Neural progenitor cell (in vitro differentiated cells): Measurements from ENCODE around the gene HS2ST1. TPM values are rescaled to one million over a fixed set of nuclear protein-coding genes. Genes with fewer than 3 reads are reported as not detected.
A peak's percentile ranks its signal among the peaks of the same experiment; 100 is the strongest.

Experiments
- DNase-seq: peaks from one replicate; pipeline ENCODE4 v3.0.0-alpha.2; 2016; ENCODE audit warnings: low spot score
- H2AFZ ChIP-seq: fragments of 200-600 bp; sonication (generic); replicated peaks from 2 replicates; pipeline ENCODE4 v1.6.1; 2016; ENCODE audit warnings: antibody characterized with exemption
- H3F3A ChIP-seq: fragments of 200-600 bp; sonication (generic); 2 replicates; pipeline ENCODE4 v1.6.1; 2016; ENCODE audit warnings: antibody characterized with exemption, low read depth
- H3K27ac ChIP-seq: fragments of 200-600 bp; sonication (generic); 2 replicates; pipeline ENCODE4 v1.5.1; 2016; ENCODE audit warnings: mild to moderate bottlenecking
- H3K27me3 ChIP-seq: fragments of 200-600 bp; sonication (generic); 2 replicates; pipeline ENCODE4 v1.6.1; 2016; ENCODE audit warnings: mild to moderate bottlenecking, moderate library complexity
- H3K36me3 ChIP-seq: fragments of 200-600 bp; sonication (generic); 2 replicates; pipeline ENCODE4 v1.5.1; 2016
- H3K4me1 ChIP-seq: fragments of 200-600 bp; sonication (generic); 2 replicates; pipeline ENCODE4 v1.6.1; 2016; ENCODE audit warnings: mixed run types
- H3K4me2 ChIP-seq: fragments of 200-600 bp; sonication (generic); 2 replicates; pipeline ENCODE4 v1.6.1; 2016
- H3K4me3 ChIP-seq: fragments of 200-600 bp; sonication (generic); 2 replicates; pipeline ENCODE4 v1.5.1; 2016
- H3K79me2 ChIP-seq: fragments of 200-600 bp; sonication (generic); 2 replicates; pipeline ENCODE4 v1.6.1; 2016; ENCODE audit warnings: low read depth
- H3K9ac ChIP-seq: fragments of 200-600 bp; sonication (generic); 2 replicates; pipeline ENCODE4 v1.6.1; 2016
- H3K9me3 ChIP-seq: fragments of 200-600 bp; sonication (generic); 2 replicates; pipeline ENCODE4 v1.5.1; 2016; ENCODE audit warnings: low read depth
- H4K20me1 ChIP-seq: fragments of 200-600 bp; sonication (generic); 2 replicates; pipeline ENCODE4 v1.6.1; 2016; ENCODE audit warnings: low read depth
- H3K27ac Mint-ChIP-seq: 3 replicates; pipeline ENCODE4 v1.8.0; 2021; ENCODE audit warnings: mixed read lengths
- H3K27me3 Mint-ChIP-seq: 2 replicates; pipeline ENCODE4 v1.8.0; 2022; ENCODE audit warnings: low read depth, mild to moderate bottlenecking, inconsistent platforms, moderate library complexity, mixed read lengths; ENCODE audit not compliant: insufficient read depth
- H3K36me3 Mint-ChIP-seq: 3 replicates; pipeline ENCODE4 v1.8.0; 2021; ENCODE audit warnings: mixed read lengths
- H3K4me1 Mint-ChIP-seq: 3 replicates; pipeline ENCODE4 v1.8.0; 2021; ENCODE audit warnings: mixed read lengths
- H3K4me3 Mint-ChIP-seq: 3 replicates; pipeline ENCODE4 v1.8.0; 2021; ENCODE audit warnings: mild to moderate bottlenecking, moderate library complexity, mixed read lengths
- H3K9me3 Mint-ChIP-seq: 3 replicates; pipeline ENCODE4 v1.8.0; 2020; ENCODE audit warnings: mixed read lengths
- EZH2 ChIP-seq: fragments of 200-600 bp; sonication (generic); IDR thresholded peaks from 2 replicates; pipeline ENCODE4 v1.6.1; 2017; ENCODE audit warnings: antibody characterized with exemption, mild to moderate bottlenecking, moderate library complexity
- EZH2phosphoT487 ChIP-seq: fragments of 200-600 bp; sonication (generic); IDR thresholded peaks from 2 replicates; pipeline ENCODE4 v1.6.1; 2017; ENCODE audit warnings: antibody characterized with exemption
- total RNA-seq: library from RNA; depleted of rRNA; stranded (reverse); fragments of >200 nt; gene quantifications from 2 replicates; pipeline ENCODE4 v1.2.3, GENCODE V29; 2015; ENCODE audit warnings: low replicate concordance
- TF ChIP-seq, protein P1 (sequence below): fragments of 200-600 bp; sonication (generic); IDR thresholded peaks from 2 replicates; pipeline ENCODE4 v1.5.1; 2017; ENCODE audit warnings: antibody characterized with exemption, mild to moderate bottlenecking

HS2ST1 gene
- total RNA-seq, 1 donor from 2014 or later = 33.2 TPM

DNA sequence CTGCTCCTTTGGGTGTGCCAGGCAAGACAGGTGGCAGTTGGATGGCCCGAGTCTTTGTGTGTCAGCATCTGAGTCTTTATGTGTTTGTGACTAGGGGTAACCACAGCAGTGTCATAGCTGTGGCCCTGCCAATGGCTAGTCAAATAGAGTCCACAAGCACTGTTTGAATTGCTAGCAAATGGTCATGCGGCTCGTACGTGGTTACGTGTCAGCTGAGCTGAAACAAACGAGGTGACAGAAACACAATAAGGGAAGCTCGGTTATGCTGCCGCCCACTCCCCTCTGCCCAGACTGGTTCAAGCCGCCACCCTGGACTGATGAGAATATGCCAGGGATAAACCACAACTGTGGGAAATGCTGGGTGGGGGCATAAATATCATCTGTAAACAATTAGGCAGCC, 239.9 kb downstream of the HS2ST1 start:
- Mint-ChIP-seq H3K4me1 (peaks cover 51% of the 10 kb centered on the region), H3K36me3 (no peaks in the 10 kb centered on the region), H3K27me3 (no peaks in the 10 kb centered on the region), H3K27ac (no peak overlapping the region), H3K9me3 (no peaks in the 10 kb centered on the region), H3K4me3 (no peak overlapping the region)
- H3K9me3 ChIP-seq = no peaks in the 10 kb centered on the region
- H3K27me3 ChIP-seq = no peaks in the 10 kb centered on the region
- H3K4me1 ChIP-seq = peaks cover 33% of the 10 kb centered on the region
- DNase-seq = no peak
- H4K20me1 ChIP-seq = no peaks in the 10 kb centered on the region
- no peak overlapping the region for H3K4me2 ChIP-seq
- H3F3A ChIP-seq = peaks cover 16% of the 10 kb centered on the region
- no peak overlapping the region for H3K27ac ChIP-seq
- no peaks in the 10 kb centered on the region for H3K79me2 ChIP-seq
- no peak overlapping the region for H3K9ac ChIP-seq
- no peak overlapping the region for H3K4me3 ChIP-seq
- H2AFZ ChIP-seq = no peak overlapping the region
- no peak for TF ChIP-seq EZH2phosphoT487
- TF ChIP-seq, protein P1, sequence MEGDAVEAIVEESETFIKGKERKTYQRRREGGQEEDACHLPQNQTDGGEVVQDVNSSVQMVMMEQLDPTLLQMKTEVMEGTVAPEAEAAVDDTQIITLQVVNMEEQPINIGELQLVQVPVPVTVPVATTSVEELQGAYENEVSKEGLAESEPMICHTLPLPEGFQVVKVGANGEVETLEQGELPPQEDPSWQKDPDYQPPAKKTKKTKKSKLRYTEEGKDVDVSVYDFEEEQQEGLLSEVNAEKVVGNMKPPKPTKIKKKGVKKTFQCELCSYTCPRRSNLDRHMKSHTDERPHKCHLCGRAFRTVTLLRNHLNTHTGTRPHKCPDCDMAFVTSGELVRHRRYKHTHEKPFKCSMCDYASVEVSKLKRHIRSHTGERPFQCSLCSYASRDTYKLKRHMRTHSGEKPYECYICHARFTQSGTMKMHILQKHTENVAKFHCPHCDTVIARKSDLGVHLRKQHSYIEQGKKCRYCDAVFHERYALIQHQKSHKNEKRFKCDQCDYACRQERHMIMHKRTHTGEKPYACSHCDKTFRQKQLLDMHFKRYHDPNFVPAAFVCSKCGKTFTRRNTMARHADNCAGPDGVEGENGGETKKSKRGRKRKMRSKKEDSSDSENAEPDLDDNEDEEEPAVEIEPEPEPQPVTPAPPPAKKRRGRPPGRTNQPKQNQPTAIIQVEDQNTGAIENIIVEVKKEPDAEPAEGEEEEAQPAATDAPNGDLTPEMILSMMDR = no peak
- TF ChIP-seq EZH2 = no peak
- H3K36me3 ChIP-seq = no peaks in the 10 kb centered on the region

DNA sequence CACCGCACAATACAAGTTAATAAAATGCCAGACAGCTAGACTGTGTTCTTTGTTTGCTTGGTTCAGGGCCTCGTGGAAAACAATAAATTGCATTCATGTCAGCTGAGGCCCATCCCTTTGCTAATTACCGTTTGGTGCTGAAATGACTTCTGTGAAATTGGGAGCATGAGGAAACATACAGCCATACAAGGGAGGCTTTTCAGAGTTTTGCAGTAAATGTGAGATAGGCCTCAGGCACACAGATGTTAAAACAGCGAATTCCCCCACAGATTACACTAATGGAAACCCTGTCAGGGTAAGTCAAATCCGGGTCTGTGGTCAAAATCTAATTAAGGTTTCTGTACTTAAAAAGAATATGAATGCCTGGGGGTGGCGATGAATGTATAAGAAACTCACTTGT, 240.7 kb downstream of the HS2ST1 start:
- no peak overlapping the region for H3K27ac Mint-ChIP-seq
- H3K4me3 Mint-ChIP-seq = no peak overlapping the region
- Histone ChIP-seq H3K4me3 (no peak overlapping the region), H3K27ac (no peak overlapping the region), H3K4me2 (peak overlapping the region; percentile 36), H3K27me3 (no peaks in the 10 kb centered on the region), H3K4me1 (peaks cover 27% of the 10 kb centered on the region), H3K36me3 (no peaks in the 10 kb centered on the region), H3K9me3 (no peaks in the 10 kb centered on the region), H3K9ac (no peak overlapping the region), H3K79me2 (no peaks in the 10 kb centered on the region), H2AFZ (peak overlapping the region; percentile 74), H3F3A (peaks cover 9% of the 10 kb centered on the region), H4K20me1 (no peaks in the 10 kb centered on the region)
- no peaks in the 10 kb centered on the region for H3K27me3 Mint-ChIP-seq
- H3K4me1 Mint-ChIP-seq = peaks cover 46% of the 10 kb centered on the region
- H3K9me3 Mint-ChIP-seq = no peaks in the 10 kb centered on the region
- TF ChIP-seq EZH2 (no peak), EZH2phosphoT487 (no peak)
- TF ChIP-seq, protein P1 = no peak
- no peak for DNase-seq
- no peaks in the 10 kb centered on the region for H3K36me3 Mint-ChIP-seq

DNA sequence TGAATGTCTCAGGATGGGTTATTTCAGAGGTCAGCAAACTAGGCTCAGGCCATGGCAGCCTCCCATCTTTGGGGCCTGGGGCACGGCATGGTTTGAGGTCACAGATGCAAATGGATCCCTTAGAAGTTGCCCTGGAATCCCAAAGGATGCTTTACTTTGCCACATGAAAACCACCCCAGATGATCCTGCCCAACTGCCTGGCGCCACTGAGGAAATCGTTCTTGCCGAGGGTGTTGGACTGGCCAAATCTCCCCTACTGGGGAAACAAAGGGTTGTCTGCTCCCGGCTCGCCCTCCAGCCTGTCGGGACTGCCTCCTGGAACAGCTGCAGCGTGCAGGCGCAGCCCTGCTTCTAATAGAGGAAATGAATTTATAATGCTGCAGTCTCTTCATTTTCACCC, 241.2 kb downstream of the HS2ST1 start:
- no peaks in the 10 kb centered on the region for H3K27me3 ChIP-seq
- no peaks in the 10 kb centered on the region for H3K36me3 ChIP-seq
- peaks cover 46% of the 10 kb centered on the region for H3K4me1 Mint-ChIP-seq
- H3K9me3 Mint-ChIP-seq = no peaks in the 10 kb centered on the region
- no peak for TF ChIP-seq EZH2
- TF ChIP-seq, protein P1 = no peak
- TF ChIP-seq EZH2phosphoT487 = no peak
- H3K27ac Mint-ChIP-seq = no peak overlapping the region
- H4K20me1 ChIP-seq = no peaks in the 10 kb centered on the region
- H3K4me2 ChIP-seq = no peak overlapping the region
- no peak overlapping the region for H3K4me3 ChIP-seq
- H3K4me1 ChIP-seq = peaks cover 27% of the 10 kb centered on the region
- no peak overlapping the region for H3K27ac ChIP-seq
- no peak overlapping the region for H3K9ac ChIP-seq
- no peaks in the 10 kb centered on the region for H3K9me3 ChIP-seq
- H3K79me2 ChIP-seq = no peaks in the 10 kb centered on the region
- no peaks in the 10 kb centered on the region for H3K36me3 Mint-ChIP-seq
- no peak for DNase-seq
- H2AFZ ChIP-seq = peak overlapping the region; percentile 74
- H3K27me3 Mint-ChIP-seq = no peaks in the 10 kb centered on the region
- H3K4me3 Mint-ChIP-seq = no peak overlapping the region
- peaks cover 9% of the 10 kb centered on the region for H3F3A ChIP-seq
